Measurements from ENCODE around the gene VANGL1. TPM values are rescaled to one million over a fixed set of nuclear protein-coding genes. Genes with fewer than 3 reads are reported as not detected.

VANGL1 gene
- total and polyA plus RNA-seq, 2 donors = 8.4 to 15.3 TPM

- 81% methylated on average over 10 of the region's 10 CpGs for whole genome bisulfite sequencing
- Histone ChIP-seq H3K4me1 (ENCODE audit: insufficient read depth) (no peaks in the 10 kb centered on the region), H3K4me3 (ENCODE audit: low read depth, low read length) (no peak overlapping the region), H3K36me3 (ENCODE audit: insufficient read depth) (no peaks in the 10 kb centered on the region), H3K27ac (ENCODE audit: low read depth) (no peak overlapping the region)
- no peak for DNase-seq (ENCODE audit: extremely low spot score)
These were observed 71.3 kb downstream of the VANGL1 start for GRCh38 chr1:115712911-115713609.

GRCh38 chr1:115713906-115714305 is 72.1 kb downstream of the VANGL1 start:
- 82% methylated on average over 5 of the region's 5 CpGs for WGBS
- Histone ChIP-seq H3K4me1 (ENCODE audit: insufficient read depth) (no peaks in the 10 kb centered on the region), H3K36me3 (ENCODE audit: insufficient read depth) (no peaks in the 10 kb centered on the region), H3K27ac (ENCODE audit: low read depth) (no peak overlapping the region), H3K4me3 (ENCODE audit: low read depth, low read length) (no peak overlapping the region)
- DNase-seq (ENCODE audit: extremely low spot score) = no peak

DNA sequence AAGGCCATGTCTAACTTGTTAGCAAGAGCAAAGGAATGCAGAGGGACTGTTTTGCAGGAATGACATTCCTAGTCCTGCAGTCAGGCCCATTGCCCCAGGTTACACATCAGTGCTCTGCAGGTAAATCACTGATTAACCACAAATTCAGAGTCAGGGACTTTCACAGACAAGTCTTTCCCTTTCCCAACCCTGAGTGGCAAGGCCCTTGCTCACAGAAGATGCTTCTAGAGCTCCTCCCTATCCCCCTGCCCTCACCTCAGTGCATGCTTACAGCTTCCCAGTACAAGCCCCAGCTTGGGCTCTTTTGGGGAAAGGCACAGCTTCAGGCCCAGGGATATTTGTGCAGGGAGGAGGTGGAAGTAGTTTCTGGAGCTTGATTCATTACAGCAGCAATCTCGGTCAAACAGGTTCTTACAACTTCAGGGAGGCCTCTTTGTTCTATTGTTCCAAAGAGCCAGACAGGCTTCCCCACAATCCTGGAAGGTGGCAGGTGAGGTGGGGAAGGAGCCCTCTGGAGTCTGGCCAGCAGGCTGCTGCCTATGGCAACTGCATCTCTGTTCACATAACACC is 72.9 kb downstream of the VANGL1 start:
- 59% methylated on average over 1 of the region's 1 CpG for WGBS
- no peak overlapping the region for H3K27ac ChIP-seq (ENCODE audit: low read depth)
- peak; percentile 76 for DNase-seq (ENCODE audit: extremely low spot score)
- H3K4me1 ChIP-seq (ENCODE audit: insufficient read depth) = no peaks in the 10 kb centered on the region
- H3K4me3 ChIP-seq (ENCODE audit: low read depth, low read length) = no peak overlapping the region
- no peaks in the 10 kb centered on the region for H3K36me3 ChIP-seq (ENCODE audit: insufficient read depth)

DNA sequence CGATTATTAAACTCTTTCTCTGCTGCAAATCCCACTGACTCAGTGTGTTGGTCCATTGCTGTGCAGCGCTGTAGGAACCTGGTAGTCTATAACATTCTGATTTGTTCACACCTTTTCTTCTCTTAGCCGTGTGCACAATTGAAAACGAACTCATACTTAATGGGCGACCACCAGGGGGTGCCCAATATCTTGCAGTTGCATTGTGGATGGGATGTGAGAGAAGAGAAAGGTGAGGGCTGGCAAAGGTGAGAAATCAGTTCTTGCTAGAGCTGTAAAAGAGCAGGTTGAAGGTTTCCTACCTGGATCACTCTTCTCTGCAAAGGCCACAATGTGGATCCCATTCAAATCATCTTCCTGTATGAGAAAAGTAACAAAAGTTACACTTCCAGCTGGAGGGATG is 75.8 kb downstream of the VANGL1 start:
- Histone ChIP-seq H3K4me1 (ENCODE audit: insufficient read depth) (no peaks in the 10 kb centered on the region), H3K36me3 (ENCODE audit: insufficient read depth) (no peaks in the 10 kb centered on the region), H3K4me3 (ENCODE audit: low read depth, low read length) (no peak overlapping the region), H3K27ac (ENCODE audit: low read depth) (no peak overlapping the region)
- 52% methylated on average over 5 of the region's 5 CpGs for WGBS
- DNase-seq (ENCODE audit: extremely low spot score) = no peak

- Histone ChIP-seq H3K27ac (ENCODE audit: low read depth) (no peak overlapping the region), H3K36me3 (ENCODE audit: insufficient read depth) (no peaks in the 10 kb centered on the region), H3K4me1 (ENCODE audit: insufficient read depth) (no peaks in the 10 kb centered on the region), H3K4me3 (ENCODE audit: low read depth, low read length) (no peak overlapping the region)
- no peak for DNase-seq (ENCODE audit: extremely low spot score)
- 72% methylated on average over 5 of the region's 5 CpGs for WGBS
These were observed 76.4 kb downstream of the VANGL1 start for GRCh38 chr1:115718011-115718754.

DNA sequence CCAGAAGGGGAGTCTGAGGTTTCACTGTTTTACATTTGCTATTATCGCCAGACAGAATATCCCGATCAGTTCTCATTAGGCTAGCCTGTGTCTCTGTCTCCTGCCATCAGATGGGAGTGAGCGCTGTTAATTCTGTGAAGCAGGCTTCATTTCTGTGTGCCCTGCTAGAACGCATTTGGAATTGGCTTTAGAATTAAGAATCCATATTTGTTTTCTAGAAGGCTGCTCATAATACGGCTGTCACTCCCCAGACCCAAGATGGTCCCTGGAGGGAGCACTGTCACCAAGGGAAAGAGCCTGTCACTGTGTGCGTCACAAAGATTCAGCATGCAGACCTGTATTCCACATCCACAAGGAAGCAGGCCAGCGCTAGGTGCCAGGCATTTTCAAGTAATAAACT is 77.5 kb downstream of the VANGL1 start:
- Histone ChIP-seq H3K4me3 (ENCODE audit: low read depth, low read length) (no peak overlapping the region), H3K4me1 (ENCODE audit: insufficient read depth) (no peaks in the 10 kb centered on the region), H3K27ac (ENCODE audit: low read depth) (no peak overlapping the region), H3K36me3 (ENCODE audit: insufficient read depth) (no peaks in the 10 kb centered on the region)
- WGBS = 95% methylated on average over 7 of the region's 7 CpGs
- DNase-seq (ENCODE audit: extremely low spot score) = no peak

- Histone ChIP-seq H3K27ac (ENCODE audit: low read depth) (no peak overlapping the region), H3K36me3 (ENCODE audit: insufficient read depth) (no peaks in the 10 kb centered on the region), H3K4me3 (ENCODE audit: low read depth, low read length) (no peak overlapping the region), H3K4me1 (ENCODE audit: insufficient read depth) (no peaks in the 10 kb centered on the region)
- no peak for DNase-seq (ENCODE audit: extremely low spot score)
- WGBS = 94% methylated on average over 1 of the region's 1 CpG
These were observed 80.5 kb downstream of the VANGL1 start for GRCh38 chr1:115722221-115722620.

DNA sequence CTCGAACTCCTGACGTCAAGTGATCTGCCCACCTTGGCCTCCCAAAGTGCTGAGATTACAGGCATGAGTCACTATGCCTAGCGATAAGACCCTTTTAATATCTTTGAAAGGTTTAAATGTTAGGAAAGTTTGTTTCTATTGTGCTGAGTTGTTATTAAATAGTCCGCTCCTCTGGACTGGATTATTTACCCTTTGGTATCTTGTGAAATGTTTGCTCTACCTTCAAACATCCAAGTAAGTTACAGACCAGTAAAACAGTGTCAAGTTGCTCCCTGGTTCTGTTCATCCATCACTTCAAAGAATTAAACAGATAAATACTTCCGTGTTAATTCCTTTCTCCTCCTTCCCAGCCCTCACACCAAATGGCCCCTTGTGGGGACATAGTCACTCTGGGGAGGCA is 82.0 kb downstream of the VANGL1 start:
- Histone ChIP-seq H3K27ac (ENCODE audit: low read depth) (no peak overlapping the region), H3K36me3 (ENCODE audit: insufficient read depth) (no peaks in the 10 kb centered on the region), H3K4me1 (ENCODE audit: insufficient read depth) (no peaks in the 10 kb centered on the region), H3K4me3 (ENCODE audit: low read depth, low read length) (no peak overlapping the region)
- no peak for DNase-seq (ENCODE audit: extremely low spot score)
- 65% methylated on average over 5 of the region's 5 CpGs for WGBS

GRCh38 chr1:115725600-115725999 is 83.8 kb downstream of the VANGL1 start:
- no peak for DNase-seq (ENCODE audit: extremely low spot score)
- Histone ChIP-seq H3K27ac (ENCODE audit: low read depth) (peak overlapping the region; percentile 56), H3K4me1 (ENCODE audit: insufficient read depth) (no peaks in the 10 kb centered on the region), H3K36me3 (ENCODE audit: insufficient read depth) (no peaks in the 10 kb centered on the region), H3K4me3 (ENCODE audit: low read depth, low read length) (no peak overlapping the region)
- 43% methylated on average over 2 of the region's 2 CpGs for WGBS

DNA sequence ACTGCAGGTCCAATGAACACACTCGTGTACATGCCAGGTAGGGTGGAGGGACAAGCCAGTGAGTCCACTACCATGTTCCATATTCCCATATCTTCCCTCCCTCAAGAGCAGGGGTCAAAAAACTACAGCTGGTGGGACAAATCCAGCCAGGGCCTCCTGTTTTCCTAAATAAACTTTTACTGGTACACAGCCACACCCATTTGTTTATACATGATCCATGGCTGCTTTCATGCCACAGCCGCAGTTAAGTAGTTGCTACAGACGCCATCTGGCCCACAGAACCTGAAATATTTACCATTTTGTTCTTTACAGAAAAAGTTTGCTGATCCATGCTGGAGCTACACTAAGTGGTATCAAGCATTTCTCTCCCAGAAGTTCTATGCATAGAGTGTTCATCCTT is 84.4 kb downstream of the VANGL1 start:
- no peaks in the 10 kb centered on the region for H3K36me3 ChIP-seq (ENCODE audit: insufficient read depth)
- 43% methylated on average over 3 of the region's 3 CpGs for WGBS
- H3K4me3 ChIP-seq (ENCODE audit: low read depth, low read length) = no peak overlapping the region
- DNase-seq (ENCODE audit: extremely low spot score) = no peak
- H3K27ac ChIP-seq (ENCODE audit: low read depth) = peak overlapping the region; percentile 56
- H3K4me1 ChIP-seq (ENCODE audit: insufficient read depth) = no peaks in the 10 kb centered on the region

DNA sequence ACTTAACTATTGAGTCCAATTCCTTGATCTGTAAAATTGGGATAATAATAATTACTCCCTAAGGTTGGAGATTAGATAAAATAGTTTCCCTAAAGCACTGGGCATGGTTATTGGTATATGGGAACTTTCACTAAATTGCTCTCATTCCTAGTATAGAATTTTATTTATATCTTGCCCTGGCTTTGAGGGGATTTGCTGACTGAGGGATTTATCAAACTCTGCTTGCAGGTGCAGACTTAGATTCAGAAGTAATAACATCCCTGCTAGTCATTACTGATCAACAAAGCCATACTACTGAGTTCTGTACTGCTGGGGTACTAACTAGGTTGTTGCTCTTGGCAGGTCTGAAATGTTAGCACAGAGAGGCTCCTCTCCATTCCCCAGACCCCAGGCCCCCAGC is 84.8 kb downstream of the VANGL1 start:
- H3K27ac ChIP-seq (ENCODE audit: low read depth) = no peak overlapping the region
- DNase-seq (ENCODE audit: extremely low spot score) = no peak

DNA sequence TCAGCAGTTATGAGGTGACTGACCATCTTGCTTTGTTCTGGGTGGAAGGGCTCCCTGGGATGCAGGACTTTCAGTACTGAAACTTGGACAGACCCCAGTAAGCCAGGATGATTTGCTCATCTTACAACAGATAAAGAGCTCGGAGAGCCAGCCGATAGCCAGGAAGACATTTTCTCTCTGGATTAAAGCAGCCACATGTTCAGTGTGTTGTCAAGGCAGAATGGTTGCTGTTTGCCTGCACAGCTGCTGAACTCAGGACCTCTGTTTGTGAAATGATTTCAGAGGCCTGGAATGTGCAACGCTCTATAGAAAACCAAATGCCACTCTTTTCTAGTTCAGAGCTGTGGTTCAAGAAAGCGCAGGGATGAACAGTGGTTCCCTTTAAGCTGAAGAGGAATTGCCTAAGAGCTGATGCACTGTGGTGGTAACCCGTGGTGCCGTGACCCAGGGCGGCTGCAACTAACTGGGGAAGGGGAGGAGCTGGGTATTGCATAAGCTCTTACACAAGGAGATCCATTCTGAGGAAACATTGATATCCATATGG is 86.0 kb downstream of the VANGL1 start:
- no peaks in the 10 kb centered on the region for H3K4me1 ChIP-seq (ENCODE audit: insufficient read depth)
- peak overlapping the region; percentile 62 for H3K27ac ChIP-seq (ENCODE audit: low read depth)
- WGBS = 21% methylated on average over 7 of the region's 7 CpGs
- DNase-seq (ENCODE audit: extremely low spot score) = peak; percentile 45
- H3K36me3 ChIP-seq (ENCODE audit: insufficient read depth) = no peaks in the 10 kb centered on the region
- no peak overlapping the region for H3K4me3 ChIP-seq (ENCODE audit: low read depth, low read length)

More for the DNA sequence above, 84.8 kb downstream of the VANGL1 start:
- Histone ChIP-seq H3K4me3 (ENCODE audit: low read depth, low read length) (no peak overlapping the region), H3K4me1 (ENCODE audit: insufficient read depth) (no peaks in the 10 kb centered on the region), H3K36me3 (ENCODE audit: insufficient read depth) (no peaks in the 10 kb centered on the region)

GRCh38 chr1:115728341-115728740 is 86.6 kb downstream of the VANGL1 start:
- H3K4me3 ChIP-seq (ENCODE audit: low read depth, low read length) = no peak overlapping the region
- no peak for DNase-seq (ENCODE audit: extremely low spot score)
- H3K4me1 ChIP-seq (ENCODE audit: insufficient read depth) = no peaks in the 10 kb centered on the region
- WGBS = 56% methylated on average over 1 of the region's 1 CpG
- no peaks in the 10 kb centered on the region for H3K36me3 ChIP-seq (ENCODE audit: insufficient read depth)
- peak overlapping the region; percentile 62 for H3K27ac ChIP-seq (ENCODE audit: low read depth)

DNA sequence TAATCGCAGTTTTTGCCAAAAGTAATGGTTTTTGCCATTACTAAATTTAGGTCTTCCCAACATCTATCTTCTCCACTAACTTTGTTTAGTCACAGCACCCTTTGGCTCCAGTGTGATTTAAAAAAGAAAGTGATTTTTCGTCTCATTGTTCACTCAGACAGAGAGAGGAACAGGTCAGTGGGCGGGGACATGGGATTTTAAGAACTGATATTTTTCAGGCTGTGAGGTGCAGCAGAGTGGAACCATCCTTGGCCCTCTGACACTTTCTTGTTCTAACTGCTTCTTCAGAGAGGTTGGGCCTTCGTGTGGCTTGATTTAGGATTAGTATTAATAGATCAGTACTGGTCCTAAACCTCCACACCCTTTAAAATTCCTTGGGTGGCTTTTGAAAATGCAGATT is 88.0 kb downstream of the VANGL1 start:
- no peaks in the 10 kb centered on the region for H3K4me1 ChIP-seq (ENCODE audit: insufficient read depth)
- H3K36me3 ChIP-seq (ENCODE audit: insufficient read depth) = no peaks in the 10 kb centered on the region
- 89% methylated on average over 4 of the region's 4 CpGs for WGBS
- H3K4me3 ChIP-seq (ENCODE audit: low read depth, low read length) = no peak overlapping the region
- no peak overlapping the region for H3K27ac ChIP-seq (ENCODE audit: low read depth)
- no peak for DNase-seq (ENCODE audit: extremely low spot score)
